Measurements from ENCODE around the gene CCN6. TPM values are rescaled to one million over a fixed set of nuclear protein-coding genes. Genes with fewer than 3 reads are reported as not detected.

Gene CCN6
- total RNA-seq, 1 donor from 2014 or later = not detected

DNA sequence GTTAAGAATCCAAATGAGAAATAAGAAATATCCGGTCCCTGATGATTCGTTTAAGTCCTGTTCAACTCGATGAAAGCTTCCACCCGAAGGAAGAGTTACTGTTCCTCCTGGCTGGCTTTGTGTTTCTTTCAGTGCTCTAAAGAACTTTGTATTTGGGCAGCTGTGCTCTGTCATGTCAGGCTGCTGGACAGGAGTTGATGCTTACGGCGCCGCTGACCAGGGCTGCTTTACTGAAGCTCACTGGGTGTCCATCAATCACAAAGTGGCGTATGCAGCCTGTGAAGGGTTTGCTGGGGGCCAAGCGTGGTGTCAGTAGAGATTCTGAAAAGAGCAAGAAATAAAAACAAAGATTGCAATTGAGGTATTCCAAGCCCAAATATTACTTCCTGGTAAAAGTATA is 55.4 kb downstream of the CCN6 start:
- DNase-seq (ENCODE audit: low spot score in 2 of 2) (no peak), FAIRE-seq (no peak)

- FAIRE-seq = no peak
- no peak for DNase-seq (ENCODE audit: low spot score in 2 of 2)
Measured at GRCh38 chr6:112113431-112113830, 59.5 kb downstream of the CCN6 start.

DNA sequence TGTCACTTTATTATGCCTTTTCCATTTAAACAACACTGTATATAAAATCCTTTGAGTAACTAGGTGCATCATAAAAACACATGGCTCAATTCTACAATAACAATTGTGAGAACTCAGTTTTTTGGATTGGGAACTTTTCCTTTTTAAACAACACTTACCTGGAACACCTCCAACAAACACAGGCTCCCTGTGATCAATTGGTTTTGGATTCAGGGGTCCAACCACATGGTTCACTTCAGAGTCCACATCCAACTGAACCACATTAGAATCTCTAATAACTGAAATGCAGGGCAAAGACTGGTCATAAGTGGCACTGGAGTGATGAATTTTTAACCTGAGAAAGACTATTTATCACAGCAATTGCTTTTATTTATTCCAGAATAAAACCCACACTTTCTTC is 60.0 kb downstream of the CCN6 start:
- no peak for FAIRE-seq
- no peak for DNase-seq (ENCODE audit: low spot score in 2 of 2)

DNA sequence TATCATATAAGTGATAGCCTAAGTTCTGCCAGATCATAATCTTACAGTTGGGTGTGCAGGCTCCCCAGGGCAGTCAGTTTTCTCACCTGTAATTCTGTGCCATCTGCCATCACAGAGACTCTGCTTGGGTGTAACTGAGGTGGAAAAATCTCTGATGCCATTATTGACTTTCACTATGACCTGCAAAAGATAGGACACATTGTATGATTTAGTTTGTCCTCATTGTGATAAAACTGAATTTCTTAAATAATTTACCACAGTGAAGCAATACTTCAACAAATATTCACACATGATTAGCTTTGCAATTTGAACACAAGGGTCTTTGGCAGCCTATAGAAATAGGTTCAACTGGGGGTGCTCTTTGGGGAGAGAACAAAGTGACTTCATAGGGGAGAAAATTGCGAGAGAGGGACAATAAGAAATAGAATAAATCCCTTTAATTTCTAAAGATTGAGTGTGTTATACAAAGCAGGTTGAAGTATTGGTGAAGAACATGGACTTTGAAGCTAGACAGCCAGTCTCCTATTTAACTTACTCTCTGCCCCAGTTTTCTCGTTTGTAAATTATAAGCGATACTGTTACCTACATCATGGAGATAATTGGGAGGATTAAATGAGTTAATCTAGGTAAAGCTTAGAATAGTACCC is 60.8 kb downstream of the CCN6 start:
- FAIRE-seq (no peak), DNase-seq (ENCODE audit: low spot score in 2 of 2) (no peak)

DNA sequence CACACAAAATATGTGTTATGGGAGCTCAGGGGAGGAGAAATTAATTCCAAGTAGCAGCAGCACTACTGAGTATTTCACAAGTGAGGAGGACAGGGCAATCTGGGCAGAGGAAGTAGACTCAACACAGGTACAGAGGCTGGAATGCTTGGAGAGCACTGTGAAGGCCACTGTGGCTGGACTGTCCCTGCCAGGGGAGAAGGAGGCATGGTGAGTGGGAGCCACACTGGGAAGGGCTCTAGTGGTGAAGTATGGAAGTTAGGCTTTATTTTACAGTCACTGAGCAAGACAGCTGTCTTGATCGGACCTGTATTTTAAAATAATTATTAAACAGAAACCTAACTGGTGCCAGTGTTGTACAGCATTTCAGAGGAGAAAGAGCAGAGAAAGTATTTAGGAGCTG is 62.3 kb downstream of the CCN6 start:
- FAIRE-seq (no peak), DNase-seq (ENCODE audit: low spot score in 2 of 2) (no peak)

GRCh38 chr6:112117554-112117953 is 63.6 kb downstream of the CCN6 start:
- no peak for DNase-seq (ENCODE audit: low spot score in 2 of 2)
- FAIRE-seq = no peak

DNA sequence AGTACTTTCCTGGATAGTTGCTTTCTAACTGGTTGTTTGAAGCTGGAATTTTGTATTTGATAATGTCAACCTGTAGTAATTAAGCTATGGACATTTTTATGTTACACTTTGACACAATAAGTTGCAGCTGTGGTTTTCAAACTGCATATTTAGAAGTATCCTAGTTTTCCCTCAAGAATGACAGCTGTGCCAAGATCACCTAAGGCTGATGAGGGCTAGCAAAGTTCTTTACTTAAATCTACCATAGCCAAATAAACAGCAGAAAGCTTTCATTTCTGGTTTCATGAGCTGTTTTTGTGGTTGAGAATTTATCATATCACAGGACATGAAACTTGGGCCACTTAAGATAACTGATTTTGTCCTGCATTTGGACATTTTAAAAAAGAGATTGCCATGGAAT is 64.1 kb downstream of the CCN6 start:
- no peak for FAIRE-seq
- no peak for DNase-seq (ENCODE audit: low spot score in 2 of 2)

Other genes with a start within 250 kb of the CCN6 start
- 319 TPM for gene FYN, start 180.7 kb upstream of the CCN6 start, total RNA-seq
- gene TUBE1, start 33.4 kb downstream of the CCN6 start, total RNA-seq = 32.6 TPM
- 24.1 TPM for gene FAM229B, start 33.5 kb downstream of the CCN6 start, total RNA-seq
- gene LAMA4, start 200.5 kb downstream of the CCN6 start, total RNA-seq = 24.1 TPM